ENCODE measurements around the gene LIMS4.
"Not testable (repeated sequence)": the region's sequence is repeated elsewhere in the genome, so short reads cannot be mapped to it uniquely, and the experiment has no call there.

GRCh38 chr2:110473059-110473358 is 393 bp upstream of the LIMS4 start:
- TF ChIP-seq CTCF, POLR2A (IDR thresholded peaks at IDR 0.05): not testable (repeated sequence)
